ENCODE measurements around the gene BGLAP. TPM values are rescaled to one million over a fixed set of nuclear protein-coding genes. Genes with fewer than 3 reads are reported as not detected.

BGLAP gene
- total RNA-seq, 1 experiment from 2014 or later: 1.4 TPM

GRCh38 chr1:156270314-156270713, 28.3 kb downstream of the BGLAP start:
- CTCF ChIA-PET: no interaction called here

More at GRCh38 chr1:156270314-156270713, 28.3 kb downstream of the BGLAP start:
- no peak overlapping the region for H3K4me3 ChIP-seq (replicated peaks in 1 of 2; ENCODE audit: low read depth in 1 of 2, low read length in 2 of 2)
- DNase-seq (ENCODE audit: low read depth, low spot score) (no peak), ATAC-seq (no peak)
- no peaks in the 10 kb centered on the region for H4K20me1 ChIP-seq (ENCODE audit: insufficient read depth)
- no peak overlapping the region for H3K4me2 ChIP-seq (ENCODE audit: low read length)
- BruUV-seq (replicated peaks): no TSS peak
- TF ChIP-seq TCF7L2 (IDR thresholded peaks at IDR 0.05; ENCODE audit: borderline replicate concordance, extremely low read depth, insufficient read depth, insufficient read length) (no peak), FOSL1 (IDR thresholded peaks at IDR 0.05; ENCODE audit: low read depth) (no peak), REST (IDR thresholded peaks at IDR 0.05; ENCODE audit: low read depth) (no peak), YY1 (IDR thresholded peaks at IDR 0.05; ENCODE audit: extremely low read depth, insufficient replicate concordance, low read depth, low read length) (no peak), JUND (IDR thresholded peaks at IDR 0.05) (no peak), ZNF274 (IDR thresholded peaks at IDR 0.05; ENCODE audit: low read depth, low read length) (no peak), POLR2AphosphoS5 (IDR thresholded peaks at IDR 0.05; ENCODE audit: low read depth, low read length) (no peak), SRF (IDR thresholded peaks at IDR 0.05; ENCODE audit: low read depth) (no peak), MAX (IDR thresholded peaks at IDR 0.05) (no peak), EGR1 (IDR thresholded peaks at IDR 0.05; ENCODE audit: low read depth) (no peak), ATF3 (IDR thresholded peaks at IDR 0.05) (no peak), RAD21 (IDR thresholded peaks at IDR 0.05; ENCODE audit: low read depth) (no peak)
- TF ChIP-seq, protein P1, sequence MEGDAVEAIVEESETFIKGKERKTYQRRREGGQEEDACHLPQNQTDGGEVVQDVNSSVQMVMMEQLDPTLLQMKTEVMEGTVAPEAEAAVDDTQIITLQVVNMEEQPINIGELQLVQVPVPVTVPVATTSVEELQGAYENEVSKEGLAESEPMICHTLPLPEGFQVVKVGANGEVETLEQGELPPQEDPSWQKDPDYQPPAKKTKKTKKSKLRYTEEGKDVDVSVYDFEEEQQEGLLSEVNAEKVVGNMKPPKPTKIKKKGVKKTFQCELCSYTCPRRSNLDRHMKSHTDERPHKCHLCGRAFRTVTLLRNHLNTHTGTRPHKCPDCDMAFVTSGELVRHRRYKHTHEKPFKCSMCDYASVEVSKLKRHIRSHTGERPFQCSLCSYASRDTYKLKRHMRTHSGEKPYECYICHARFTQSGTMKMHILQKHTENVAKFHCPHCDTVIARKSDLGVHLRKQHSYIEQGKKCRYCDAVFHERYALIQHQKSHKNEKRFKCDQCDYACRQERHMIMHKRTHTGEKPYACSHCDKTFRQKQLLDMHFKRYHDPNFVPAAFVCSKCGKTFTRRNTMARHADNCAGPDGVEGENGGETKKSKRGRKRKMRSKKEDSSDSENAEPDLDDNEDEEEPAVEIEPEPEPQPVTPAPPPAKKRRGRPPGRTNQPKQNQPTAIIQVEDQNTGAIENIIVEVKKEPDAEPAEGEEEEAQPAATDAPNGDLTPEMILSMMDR (IDR thresholded peaks at IDR 0.05 in 2 of 3, conservative IDR thresholded peaks at IDR 0.05 in 1 of 3; ENCODE audit: borderline replicate concordance in 1 of 3, insufficient read depth in 1 of 3, low read depth in 2 of 3, low read length in 2 of 3): no peak
- TF ChIP-seq, protein P2, sequence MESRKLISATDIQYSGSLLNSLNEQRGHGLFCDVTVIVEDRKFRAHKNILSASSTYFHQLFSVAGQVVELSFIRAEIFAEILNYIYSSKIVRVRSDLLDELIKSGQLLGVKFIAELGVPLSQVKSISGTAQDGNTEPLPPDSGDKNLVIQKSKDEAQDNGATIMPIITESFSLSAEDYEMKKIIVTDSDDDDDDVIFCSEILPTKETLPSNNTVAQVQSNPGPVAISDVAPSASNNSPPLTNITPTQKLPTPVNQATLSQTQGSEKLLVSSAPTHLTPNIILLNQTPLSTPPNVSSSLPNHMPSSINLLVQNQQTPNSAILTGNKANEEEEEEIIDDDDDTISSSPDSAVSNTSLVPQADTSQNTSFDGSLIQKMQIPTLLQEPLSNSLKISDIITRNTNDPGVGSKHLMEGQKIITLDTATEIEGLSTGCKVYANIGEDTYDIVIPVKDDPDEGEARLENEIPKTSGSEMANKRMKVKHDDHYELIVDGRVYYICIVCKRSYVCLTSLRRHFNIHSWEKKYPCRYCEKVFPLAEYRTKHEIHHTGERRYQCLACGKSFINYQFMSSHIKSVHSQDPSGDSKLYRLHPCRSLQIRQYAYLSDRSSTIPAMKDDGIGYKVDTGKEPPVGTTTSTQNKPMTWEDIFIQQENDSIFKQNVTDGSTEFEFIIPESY (IDR thresholded peaks at IDR 0.05; ENCODE audit: extremely low read depth, insufficient replicate concordance, low read length): no peak
- no peaks in the 10 kb centered on the region for H3K9me2 ChIP-seq (ENCODE audit: insufficient read depth)
- intact Hi-C loops (cut with micrococcal nuclease): no loop called here
- POLR2A ChIA-PET: no interaction called here
- RAD21 ChIA-PET (ENCODE audit: low non-redundant PET in 1 of 2, low total read pairs in 2 of 2, uncharacterized antibody in 2 of 2, unreplicated experiment in 2 of 2): no interaction called here
- H3K9me3 ChIP-seq (ENCODE audit: control insufficient read depth in 1 of 2, insufficient read depth in 1 of 2, low read depth in 1 of 2, low read length in 2 of 2): no peaks in the 10 kb centered on the region
- H3K9ac ChIP-seq (ENCODE audit: low read length): no peak overlapping the region
- no peak overlapping the region for H3K27ac ChIP-seq (ENCODE audit: low read depth, low read length)
- no peaks in the 10 kb centered on the region for H3K27me3 ChIP-seq (ENCODE audit: insufficient read depth, low read length)
- H3K79me2 ChIP-seq (ENCODE audit: insufficient read depth, low read length): peaks cover 15% of the 10 kb centered on the region; the same call in 1 of the 2 replicates
- no peak overlapping the region for H2AFZ ChIP-seq (ENCODE audit: low read depth, low read length, poor library complexity, severe bottlenecking)
- H3K4me1 ChIP-seq (ENCODE audit: control insufficient read depth in 1 of 2, insufficient read depth in 2 of 2, low read length in 2 of 2): no peaks in the 10 kb centered on the region
- peaks cover 72 to 79% of the 10 kb centered on the region in 2 experiments for H3K36me3 ChIP-seq (ENCODE audit: control insufficient read depth in 1 of 2, insufficient read depth in 2 of 2, low read length in 2 of 2)
